Measurements from ENCODE around the gene NACA2.

GRCh38 chr17:61575983-61576382, 15.0 kb downstream of the NACA2 start:
- TF ChIP-seq NR2F2 (IDR thresholded peaks at IDR 0.05) = no peak
- no peak for TF ChIP-seq CTCF (IDR thresholded peaks at IDR 0.05; ENCODE audit: low read depth, low read length, missing input control)
- TF ChIP-seq JUND (IDR thresholded peaks at IDR 0.05) = no peak
- no peak for TF ChIP-seq EGR1 (IDR thresholded peaks at IDR 0.05; ENCODE audit: low read depth in 2 of 2)
- no peak for TF ChIP-seq TAF1 (conservative IDR thresholded peaks at IDR 0.05)
- no peak for TF ChIP-seq HNF4A (conservative IDR thresholded peaks at IDR 0.05)
- no peak for TF ChIP-seq FOXA1 (IDR thresholded peaks at IDR 0.05)
- no peak for TF ChIP-seq YY1 (IDR thresholded peaks at IDR 0.05)
- TF ChIP-seq GABPA (IDR thresholded peaks at IDR 0.05 in 1 of 2, conservative IDR thresholded peaks at IDR 0.05 in 1 of 2) = no peak
- no peak for TF ChIP-seq MAX (IDR thresholded peaks at IDR 0.05)
